HepG2 (cell line): Measurements from ENCODE around the gene LRRC45. TPM values are rescaled to one million over a fixed set of nuclear protein-coding genes. Genes with fewer than 3 reads are reported as not detected.

Experiments
- GMEB2 ChIP-seq: IDR thresholded peaks from 2 replicates; pipeline ENCODE4 v1.6.1; 2016; ENCODE audit warnings: missing biosample characterization, missing genetic modification reagents, low read depth
- HNF4G ChIP-seq, 2 experiments: sonication (generic) in 1 of 2; formaldehyde crosslinking in 1 of 2; IDR thresholded peaks; 2 replicates each; pipeline versions ENCODE4 v1.4.0 to v1.6.1; 2011 to 2020; ENCODE audit warnings: borderline replicate concordance in 2 of 2, low read depth in 2 of 2, mild to moderate bottlenecking in 2 of 2, low read length in 1 of 2, missing genetic modification reagents in 1 of 2, moderate library complexity in 1 of 2
- NCOR1 ChIP-seq: fragments of 200-600 bp; sonication (generic); IDR thresholded peaks from 2 replicates; pipeline ENCODE4 v1.7.0; 2017; ENCODE audit warnings: antibody characterized with exemption, low read length, borderline replicate concordance
- NFATC3 ChIP-seq: sonication (generic); formaldehyde crosslinking; IDR thresholded peaks from 2 replicates; pipeline ENCODE4 v1.5.1; 2020; ENCODE audit warnings: mild to moderate bottlenecking, missing genetic modification reagents
- NFE2L2 ChIP-seq: fragments of 150-350 bp; IDR thresholded peaks from 2 replicates; pipeline ENCODE4 v1.6.1; 2014; ENCODE audit warnings: low read length
- NFIB ChIP-seq: sonication (generic); formaldehyde crosslinking; IDR thresholded peaks from 2 replicates; pipeline ENCODE4 v1.9.0; 2021; ENCODE audit warnings: missing genetic modification reagents, mild to moderate bottlenecking, borderline replicate concordance
- SOX6 ChIP-seq, 2 experiments: fragments of 450-650 bp in 1 of 2; sonication (generic) in 1 of 2; formaldehyde crosslinking in 1 of 2; IDR thresholded peaks; 2 replicates each; pipeline versions ENCODE4 v1.4.0 to v1.6.1; 2017 to 2020; ENCODE audit warnings: antibody characterized with exemption in 1 of 2, mild to moderate bottlenecking in 1 of 2, missing genetic modification reagents in 1 of 2
- XBP1 ChIP-seq: sonication (generic); formaldehyde crosslinking; IDR thresholded peaks from 2 replicates; pipeline ENCODE4 v1.5.0; 2020; ENCODE audit warnings: missing genetic modification reagents
- ZFAT ChIP-seq: sonication (generic); formaldehyde crosslinking; conservative IDR thresholded peaks from 2 replicates; pipeline ENCODE4 v1.8.1; 2023; ENCODE audit warnings: missing genetic modification reagents, inconsistent platforms
- ZMAT3 ChIP-seq: sonication (generic); formaldehyde crosslinking; conservative IDR thresholded peaks from 2 replicates; pipeline ENCODE4 v1.7.0; 2021; ENCODE audit warnings: missing genetic modification reagents
- ZNF549 ChIP-seq: sonication (generic); formaldehyde crosslinking; IDR thresholded peaks from 2 replicates; pipeline ENCODE4 v1.5.0; 2020; ENCODE audit warnings: missing genetic modification reagents
- ZNF552 ChIP-seq: sonication (generic); formaldehyde crosslinking; IDR thresholded peaks from 2 replicates; pipeline ENCODE4 v1.9.0; 2022; ENCODE audit warnings: missing genetic modification reagents, mild to moderate bottlenecking, borderline replicate concordance
- ZNF615 ChIP-seq: sonication (generic); formaldehyde crosslinking; IDR thresholded peaks from 2 replicates; pipeline ENCODE4 v1.5.0; 2020; ENCODE audit warnings: mild to moderate bottlenecking, missing genetic modification reagents, borderline replicate concordance
- ZNF780A ChIP-seq: sonication (generic); formaldehyde crosslinking; IDR thresholded peaks from 2 replicates; pipeline ENCODE4 v1.8.0; 2022; ENCODE audit warnings: mild to moderate bottlenecking, missing genetic modification reagents, moderate library complexity
- polyA plus RNA-seq, 8 experiments: library from polyadenylated mRNA; depleted of rRNA in 3 of 8; stranded (reverse) in 7 of 8; unstranded in 1 of 8; fragments of >200 nt; fragmentation: Illumina TruSeq in 4 of 8; extraction: Trizol in 4 of 8; gene quantifications; 2 replicates each; pipeline versions ENCODE4 v1.2.1 to v1.2.3, GENCODE V29; 2011 to 2016; ENCODE audit warnings: low read depth in 4 of 8, missing spikeins in 1 of 8, mixed read lengths in 1 of 8; ENCODE audit not compliant: insufficient read depth in 1 of 8
- total RNA-seq, 5 experiments: library from RNA; depleted of rRNA; stranded (reverse); fragments of >200 nt; fragmentation: Illumina TruSeq; extraction: Trizol; gene quantifications; 2 replicates each; pipeline ENCODE4 v1.2.3, GENCODE V29; 2016; ENCODE audit warnings: low read depth in 1 of 5
- TF ChIP-seq, protein P1 (sequence below): sonication (generic); formaldehyde crosslinking; IDR thresholded peaks from 2 replicates; pipeline ENCODE4 v1.9.0; 2021; ENCODE audit warnings: mild to moderate bottlenecking, missing genetic modification reagents
- TF ChIP-seq, protein P2 (sequence below): IDR thresholded peaks from 2 replicates; pipeline ENCODE4 v1.6.1; 2012; ENCODE audit warnings: low read length, improper control_type of control experiment

The LRRC45 gene
- total and polyA plus RNA-seq, 2 of the 13 experiments (the other 11 are each of a cell fraction or from before 2014, with no cell fraction given): 11.6 to 48.1 TPM

DNA sequence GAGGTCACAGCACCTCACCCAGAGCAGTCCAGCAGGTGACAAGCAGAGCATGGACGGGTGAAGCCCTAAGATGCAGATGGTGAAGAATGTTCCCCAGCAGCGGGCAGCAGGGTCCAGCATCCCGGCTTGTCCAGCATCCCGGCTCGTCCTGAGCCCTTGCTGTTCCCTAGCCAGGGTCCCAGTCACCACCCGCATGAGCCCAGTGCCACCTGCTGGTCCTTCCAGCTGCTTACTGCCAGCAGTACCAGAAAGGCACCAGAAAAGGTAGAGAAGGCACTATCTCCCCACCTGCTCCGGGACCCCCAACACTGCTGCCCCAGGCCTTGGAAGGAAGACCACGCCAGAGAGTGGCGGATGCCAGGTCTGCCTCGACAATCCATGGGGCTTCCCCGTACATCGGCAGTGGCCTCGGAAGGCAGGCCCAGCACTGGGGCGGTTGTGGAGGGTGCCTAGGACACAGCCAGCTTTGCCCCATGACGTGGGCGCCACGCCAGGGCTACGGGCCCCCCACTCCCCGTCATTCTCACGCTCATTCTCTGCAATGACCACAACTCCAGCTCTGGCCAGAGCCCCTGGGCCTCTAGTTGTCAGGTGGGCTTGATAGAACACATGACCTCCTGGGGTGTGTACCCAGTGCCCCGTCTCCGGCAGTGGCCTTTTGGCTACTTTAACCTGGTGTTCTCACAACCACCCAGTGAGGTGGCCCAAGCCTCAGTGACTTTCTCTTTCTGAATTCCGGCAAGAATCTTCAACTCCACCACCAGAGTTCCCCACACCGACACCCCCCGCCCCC is 1.8 kb upstream of the LRRC45 start (continued):
- TF ChIP-seq GMEB2 (no peak), ZNF615 (0 out of 2 replicates have a peak, but pooled peaks have one; percentile 42), ZMAT3 (CRISPR knock-in tag) (no peak), ZFAT (CRISPR knock-in tag) (0 out of 2 replicates have a peak, but pooled peaks have one; percentile 53), ZNF549 (CRISPR knock-in tag) (no peak), NFIB (CRISPR knock-in tag) (no peak; the same call in 1 of the 2 replicates), HNF4G (IDR thresholded peaks at IDR 0.05; ENCODE audit: borderline replicate concordance, low read depth, low read length) (no peak), HNF4G (CRISPR knock-in tag; IDR thresholded peaks at IDR 0.05; ENCODE audit: borderline replicate concordance, low read depth) (no peak; the same call in 1 of the 2 replicates), NCOR1 (no peak), ZNF780A (CRISPR knock-in tag) (no peak), SOX6 (IDR thresholded peaks at IDR 0.05) (no peak), SOX6 (CRISPR knock-in tag; IDR thresholded peaks at IDR 0.05) (peak; percentile 38; the same call in 1 of the 2 replicates), NFE2L2 (no peak), NFATC3 (CRISPR knock-in tag) (no peak; the same call in 1 of the 2 replicates), ZNF552 (CRISPR knock-in tag) (peak; percentile 62; the same call in 1 of the 2 replicates), XBP1 (CRISPR knock-in tag) (no peak; the same call in none of the 2 replicates)
- TF ChIP-seq, protein P1, sequence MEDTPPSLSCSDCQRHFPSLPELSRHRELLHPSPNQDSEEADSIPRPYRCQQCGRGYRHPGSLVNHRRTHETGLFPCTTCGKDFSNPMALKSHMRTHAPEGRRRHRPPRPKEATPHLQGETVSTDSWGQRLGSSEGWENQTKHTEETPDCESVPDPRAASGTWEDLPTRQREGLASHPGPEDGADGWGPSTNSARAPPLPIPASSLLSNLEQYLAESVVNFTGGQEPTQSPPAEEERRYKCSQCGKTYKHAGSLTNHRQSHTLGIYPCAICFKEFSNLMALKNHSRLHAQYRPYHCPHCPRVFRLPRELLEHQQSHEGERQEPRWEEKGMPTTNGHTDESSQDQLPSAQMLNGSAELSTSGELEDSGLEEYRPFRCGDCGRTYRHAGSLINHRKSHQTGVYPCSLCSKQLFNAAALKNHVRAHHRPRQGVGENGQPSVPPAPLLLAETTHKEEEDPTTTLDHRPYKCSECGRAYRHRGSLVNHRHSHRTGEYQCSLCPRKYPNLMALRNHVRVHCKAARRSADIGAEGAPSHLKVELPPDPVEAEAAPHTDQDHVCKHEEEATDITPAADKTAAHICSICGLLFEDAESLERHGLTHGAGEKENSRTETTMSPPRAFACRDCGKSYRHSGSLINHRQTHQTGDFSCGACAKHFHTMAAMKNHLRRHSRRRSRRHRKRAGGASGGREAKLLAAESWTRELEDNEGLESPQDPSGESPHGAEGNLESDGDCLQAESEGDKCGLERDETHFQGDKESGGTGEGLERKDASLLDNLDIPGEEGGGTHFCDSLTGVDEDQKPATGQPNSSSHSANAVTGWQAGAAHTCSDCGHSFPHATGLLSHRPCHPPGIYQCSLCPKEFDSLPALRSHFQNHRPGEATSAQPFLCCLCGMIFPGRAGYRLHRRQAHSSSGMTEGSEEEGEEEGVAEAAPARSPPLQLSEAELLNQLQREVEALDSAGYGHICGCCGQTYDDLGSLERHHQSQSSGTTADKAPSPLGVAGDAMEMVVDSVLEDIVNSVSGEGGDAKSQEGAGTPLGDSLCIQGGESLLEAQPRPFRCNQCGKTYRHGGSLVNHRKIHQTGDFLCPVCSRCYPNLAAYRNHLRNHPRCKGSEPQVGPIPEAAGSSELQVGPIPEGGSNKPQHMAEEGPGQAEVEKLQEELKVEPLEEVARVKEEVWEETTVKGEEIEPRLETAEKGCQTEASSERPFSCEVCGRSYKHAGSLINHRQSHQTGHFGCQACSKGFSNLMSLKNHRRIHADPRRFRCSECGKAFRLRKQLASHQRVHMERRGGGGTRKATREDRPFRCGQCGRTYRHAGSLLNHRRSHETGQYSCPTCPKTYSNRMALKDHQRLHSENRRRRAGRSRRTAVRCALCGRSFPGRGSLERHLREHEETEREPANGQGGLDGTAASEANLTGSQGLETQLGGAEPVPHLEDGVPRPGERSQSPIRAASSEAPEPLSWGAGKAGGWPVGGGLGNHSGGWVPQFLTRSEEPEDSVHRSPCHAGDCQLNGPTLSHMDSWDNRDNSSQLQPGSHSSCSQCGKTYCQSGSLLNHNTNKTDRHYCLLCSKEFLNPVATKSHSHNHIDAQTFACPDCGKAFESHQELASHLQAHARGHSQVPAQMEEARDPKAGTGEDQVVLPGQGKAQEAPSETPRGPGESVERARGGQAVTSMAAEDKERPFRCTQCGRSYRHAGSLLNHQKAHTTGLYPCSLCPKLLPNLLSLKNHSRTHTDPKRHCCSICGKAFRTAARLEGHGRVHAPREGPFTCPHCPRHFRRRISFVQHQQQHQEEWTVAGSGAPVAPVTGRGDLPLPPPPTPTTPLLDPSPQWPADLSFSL (CRISPR knock-in tag): 0 out of 2 replicates have a peak, but pooled peaks have one; percentile 10
- TF ChIP-seq, protein P2, sequence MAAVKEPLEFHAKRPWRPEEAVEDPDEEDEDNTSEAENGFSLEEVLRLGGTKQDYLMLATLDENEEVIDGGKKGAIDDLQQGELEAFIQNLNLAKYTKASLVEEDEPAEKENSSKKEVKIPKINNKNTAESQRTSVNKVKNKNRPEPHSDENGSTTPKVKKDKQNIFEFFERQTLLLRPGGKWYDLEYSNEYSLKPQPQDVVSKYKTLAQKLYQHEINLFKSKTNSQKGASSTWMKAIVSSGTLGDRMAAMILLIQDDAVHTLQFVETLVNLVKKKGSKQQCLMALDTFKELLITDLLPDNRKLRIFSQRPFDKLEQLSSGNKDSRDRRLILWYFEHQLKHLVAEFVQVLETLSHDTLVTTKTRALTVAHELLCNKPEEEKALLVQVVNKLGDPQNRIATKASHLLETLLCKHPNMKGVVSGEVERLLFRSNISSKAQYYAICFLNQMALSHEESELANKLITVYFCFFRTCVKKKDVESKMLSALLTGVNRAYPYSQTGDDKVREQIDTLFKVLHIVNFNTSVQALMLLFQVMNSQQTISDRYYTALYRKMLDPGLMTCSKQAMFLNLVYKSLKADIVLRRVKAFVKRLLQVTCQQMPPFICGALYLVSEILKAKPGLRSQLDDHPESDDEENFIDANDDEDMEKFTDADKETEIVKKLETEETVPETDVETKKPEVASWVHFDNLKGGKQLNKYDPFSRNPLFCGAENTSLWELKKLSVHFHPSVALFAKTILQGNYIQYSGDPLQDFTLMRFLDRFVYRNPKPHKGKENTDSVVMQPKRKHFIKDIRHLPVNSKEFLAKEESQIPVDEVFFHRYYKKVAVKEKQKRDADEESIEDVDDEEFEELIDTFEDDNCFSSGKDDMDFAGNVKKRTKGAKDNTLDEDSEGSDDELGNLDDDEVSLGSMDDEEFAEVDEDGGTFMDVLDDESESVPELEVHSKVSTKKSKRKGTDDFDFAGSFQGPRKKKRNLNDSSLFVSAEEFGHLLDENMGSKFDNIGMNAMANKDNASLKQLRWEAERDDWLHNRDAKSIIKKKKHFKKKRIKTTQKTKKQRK: no peak
